Esophagus (tissue), 2 donors: ENCODE results near the gene ANKK1. TPM values are rescaled to one million over a fixed set of nuclear protein-coding genes. Genes with fewer than 3 reads are reported as not detected.

ENCODE experiments used
- H3K27ac ChIP-seq, 2 donors: one replicate each; pipeline ENCODE4 v1.5.1; 2013; ENCODE audit warnings: low read depth in 2 of 2, mild to moderate bottlenecking in 2 of 2, inconsistent platforms in 1 of 2, low read length in 1 of 2, moderate library complexity in 1 of 2
- H3K27me3 ChIP-seq, 2 donors: one replicate each; pipeline ENCODE4 v1.6.1; 2013; ENCODE audit warnings: low read length in 2 of 2, control low read depth in 1 of 2, mild to moderate bottlenecking in 1 of 2; ENCODE audit not compliant: insufficient read depth in 2 of 2, control insufficient read depth in 1 of 2
- H3K36me3 ChIP-seq, 2 donors: one replicate each; pipeline ENCODE4 v1.6.1; 2013; ENCODE audit warnings: low read length in 1 of 2; ENCODE audit not compliant: control insufficient read depth in 2 of 2, insufficient read depth in 2 of 2
- H3K4me1 ChIP-seq, 2 donors: one replicate each; pipeline ENCODE4 v1.6.1; 2013; ENCODE audit warnings: low read length in 1 of 2; ENCODE audit not compliant: control insufficient read depth in 2 of 2, insufficient read depth in 2 of 2
- H3K4me3 ChIP-seq, 2 donors: one replicate each; pipeline ENCODE4 v1.5.1; 2013; ENCODE audit warnings: low read length in 2 of 2, mild to moderate bottlenecking in 2 of 2, low read depth in 1 of 2, moderate library complexity in 1 of 2
- H3K9me3 ChIP-seq, 2 donors: one replicate each; pipeline ENCODE4 v1.6.1; 2013; ENCODE audit warnings: mild to moderate bottlenecking in 2 of 2, low read depth in 1 of 2, low read length in 1 of 2, moderate library complexity in 1 of 2; ENCODE audit not compliant: control insufficient read depth in 2 of 2, insufficient read depth in 1 of 2
- WGBS, 2 donors: extraction: QIAGEN DNeasy Blood & Tissue Kit; methylation state at CpG; one replicate each; pipeline ENCODE4 v1.1.7; 2013; 5-methylcytosine and 5-hydroxymethylcytosine counted together
- polyA plus RNA-seq, 2 donors: library from polyadenylated mRNA; stranded (reverse); fragments of 200-250 nt; gene quantifications; one replicate each; pipeline ENCODE4 v1.2.3, GENCODE V29; 2013
- donor health status: healthy with polysubstance abuse.
- donor health status: Bipolar disorder and iron deficiency.

The ANKK1 gene
- polyA plus RNA-seq, 2 donors, result 0.67 to 0.88 TPM

DNA sequence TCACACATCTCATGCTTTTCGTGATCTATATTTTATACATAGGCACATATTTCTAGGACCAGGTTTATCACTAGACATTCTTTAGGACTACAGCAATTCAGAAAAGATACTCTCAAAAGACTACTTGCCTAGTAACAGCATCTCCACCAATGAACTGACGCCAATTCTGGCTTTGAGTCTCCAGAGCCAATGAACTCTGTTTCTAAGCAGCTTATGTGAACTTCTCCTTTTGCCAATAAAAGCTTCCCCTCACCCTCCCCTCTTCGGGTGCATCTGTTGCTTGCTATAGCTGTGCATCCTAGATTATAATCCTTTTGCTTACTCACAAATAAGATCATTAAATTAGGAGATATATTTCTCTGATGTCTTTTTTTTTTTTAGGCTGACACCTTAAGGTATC, 11.4 kb upstream of the ANKK1 start:
- WGBS, 2 donors, result 59 to 62% methylated on average over 3 of the region's 3 CpGs
- Histone ChIP-seq H3K4me3 (no peak overlapping the region), H3K27me3 (no peaks in the 10 kb centered on the region), H3K4me1 (peaks cover 0 to 2% of the 10 kb centered on the region in 2 donors), H3K27ac (no peak overlapping the region), H3K36me3 (no peaks in the 10 kb centered on the region), H3K9me3 (no peaks in the 10 kb centered on the region)

DNA sequence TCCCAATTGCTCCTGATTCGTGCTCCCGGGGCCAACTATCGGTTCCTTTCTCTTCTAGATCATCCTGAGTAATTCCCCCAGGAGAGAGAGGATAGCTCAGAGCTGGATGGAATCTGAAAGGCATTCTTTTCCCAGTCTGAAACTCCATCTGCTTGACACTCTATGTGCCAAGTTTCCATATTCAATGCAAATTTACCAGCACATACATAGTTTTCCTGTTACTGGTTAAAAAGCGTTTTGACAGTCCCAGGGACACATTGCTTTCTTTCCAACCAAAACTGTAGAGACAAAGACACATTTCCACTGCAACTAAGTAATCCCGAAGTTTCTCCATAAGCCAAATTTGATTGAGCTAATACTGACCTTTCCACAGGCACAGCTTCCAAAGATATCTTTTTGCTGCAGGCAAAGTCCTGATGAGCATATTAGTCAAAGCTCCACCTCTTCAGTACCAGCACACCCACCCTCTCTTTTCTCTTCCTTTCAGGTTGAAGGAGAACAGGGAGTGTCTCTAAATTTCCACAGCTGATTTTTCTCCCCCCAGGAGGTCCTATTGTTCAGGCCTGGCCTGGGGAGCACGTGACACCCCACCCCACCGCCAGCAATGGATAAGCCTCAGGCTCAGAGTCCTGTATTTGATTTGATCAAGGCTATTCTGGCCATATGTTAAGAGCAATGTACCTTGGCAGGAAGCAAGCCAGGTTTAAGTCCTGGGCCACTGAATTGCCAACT, 9.7 kb upstream of the ANKK1 start:
- 40 to 52% methylated on average over 7 of the region's 7 CpGs for WGBS, 2 donors

DNA sequence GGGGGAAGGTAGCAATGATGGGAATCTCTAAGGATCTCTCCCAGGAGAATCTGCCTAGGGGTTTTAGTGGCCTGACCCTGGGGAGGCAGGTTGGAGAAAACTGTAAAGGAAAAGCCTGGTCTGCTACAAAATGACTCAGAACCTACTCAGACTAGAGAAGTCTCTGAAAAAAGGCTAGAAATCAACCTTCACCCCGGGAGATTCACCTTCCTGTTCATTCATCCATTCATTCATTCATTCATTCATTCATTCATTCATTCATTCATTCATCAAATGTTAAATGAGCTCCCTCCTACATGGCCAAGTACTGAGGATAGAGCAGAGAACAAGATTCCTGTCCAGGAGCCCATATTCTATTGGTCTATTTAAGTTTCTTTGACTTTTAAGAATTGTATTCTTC, 8.9 kb upstream of the ANKK1 start:
- Histone ChIP-seq H3K4me1 (no peaks in the 10 kb centered on the region), H3K27ac (no peak overlapping the region), H3K36me3 (no peaks in the 10 kb centered on the region), H3K9me3 (no peaks in the 10 kb centered on the region), H3K4me3 (no peak overlapping the region), H3K27me3 (no peaks in the 10 kb centered on the region)
- 52 to 65% methylated on average over 1 of the region's 1 CpG for WGBS, 2 donors

More for the DNA sequence above, 9.7 kb upstream of the ANKK1 start:
- H3K36me3 ChIP-seq, result no peaks in the 10 kb centered on the region
- no peak overlapping the region for H3K27ac ChIP-seq
- H3K9me3 ChIP-seq, result no peaks in the 10 kb centered on the region
- H3K4me1 ChIP-seq, result no peaks in the 10 kb centered on the region
- no peak overlapping the region for H3K4me3 ChIP-seq
- no peaks in the 10 kb centered on the region for H3K27me3 ChIP-seq

DNA sequence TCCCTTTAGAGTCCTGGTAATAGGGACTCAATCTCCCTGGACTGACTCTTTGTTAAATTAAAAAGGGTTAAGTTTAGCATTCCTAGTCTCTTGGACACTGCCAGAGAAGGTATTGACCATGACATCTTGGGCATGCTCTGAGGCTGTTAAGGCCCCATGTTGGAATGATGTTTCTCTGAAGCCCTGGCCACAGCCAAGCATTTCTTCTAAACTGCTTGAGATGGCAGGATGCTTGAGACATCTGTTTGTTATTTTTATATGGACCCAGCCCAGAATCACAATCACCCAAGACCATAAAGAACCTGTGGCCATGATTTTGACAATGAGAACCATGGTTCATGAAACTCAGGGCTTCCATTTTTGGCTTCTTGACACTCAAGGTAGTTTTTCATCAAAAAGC, 5.5 kb upstream of the ANKK1 start:
- no peaks in the 10 kb centered on the region for H3K27me3 ChIP-seq
- no peak overlapping the region for H3K4me3 ChIP-seq
- no peaks in the 10 kb centered on the region for H3K36me3 ChIP-seq
- no peak overlapping the region for H3K27ac ChIP-seq
- H3K9me3 ChIP-seq, result no peaks in the 10 kb centered on the region
- H3K4me1 ChIP-seq, result peaks cover 0 to 3% of the 10 kb centered on the region in 2 donors

DNA sequence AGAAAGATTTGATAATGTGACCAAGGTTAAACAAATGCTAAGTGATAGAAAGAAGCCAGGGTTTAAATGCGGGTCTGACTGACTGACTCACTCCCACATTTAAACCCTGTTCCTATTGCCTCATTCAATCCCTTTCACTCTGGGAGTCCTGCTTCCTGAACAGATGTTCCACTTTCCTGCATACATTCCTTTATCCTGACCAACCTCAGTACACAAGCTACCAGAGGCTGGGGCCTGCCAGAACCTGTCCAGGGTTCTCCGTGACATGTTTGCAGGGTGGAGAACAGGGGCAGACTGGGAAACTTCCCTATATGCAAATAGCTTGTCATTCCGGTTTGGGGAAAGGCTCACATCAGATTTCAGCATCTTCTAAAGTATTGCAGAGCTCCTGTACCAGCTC, 3.0 kb upstream of the ANKK1 start:
- peaks cover 0 to 7% of the 10 kb centered on the region in 2 donors for H3K27me3 ChIP-seq
- no peak overlapping the region for H3K4me3 ChIP-seq
- H3K36me3 ChIP-seq, result no peaks in the 10 kb centered on the region
- peaks cover 4 to 5% of the 10 kb centered on the region in 2 donors for H3K4me1 ChIP-seq
- WGBS, 2 donors, result 39 to 53% methylated on average over 3 of the region's 3 CpGs
- H3K27ac ChIP-seq, result peak overlapping the region in 1 of 2 donors; percentile 16
- H3K9me3 ChIP-seq, result no peaks in the 10 kb centered on the region

DNA sequence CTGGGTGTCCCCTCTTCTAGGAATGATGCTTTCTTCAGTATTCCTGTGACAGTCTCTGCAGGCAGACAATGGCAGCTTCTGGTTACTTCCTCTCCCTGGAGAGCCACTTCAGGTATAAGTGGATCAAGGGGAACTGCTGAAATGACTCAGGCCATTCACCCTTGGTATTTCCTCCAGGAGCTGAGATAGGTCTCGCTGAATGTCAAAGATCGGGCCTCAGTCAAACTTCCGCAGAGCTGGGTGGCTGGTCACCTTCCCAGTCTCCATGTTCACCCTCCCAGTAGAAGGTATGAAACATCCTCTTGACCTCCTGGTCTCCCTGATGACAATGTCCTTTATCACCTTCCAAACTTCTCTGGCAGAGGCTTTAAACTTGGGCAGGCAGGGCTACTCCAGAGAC, 1.8 kb upstream of the ANKK1 start:
- no peaks in the 10 kb centered on the region for H3K36me3 ChIP-seq
- H3K27me3 ChIP-seq, result peaks cover 0 to 7% of the 10 kb centered on the region in 2 donors
- H3K27ac ChIP-seq, result peak overlapping the region in 1 of 2 donors; percentile 69
- H3K4me1 ChIP-seq, result peaks cover 4 to 5% of the 10 kb centered on the region in 2 donors
- 89 to 94% methylated on average over 3 of the region's 3 CpGs for WGBS, 2 donors
- H3K9me3 ChIP-seq, result no peaks in the 10 kb centered on the region
- H3K4me3 ChIP-seq, result no peak overlapping the region

DNA sequence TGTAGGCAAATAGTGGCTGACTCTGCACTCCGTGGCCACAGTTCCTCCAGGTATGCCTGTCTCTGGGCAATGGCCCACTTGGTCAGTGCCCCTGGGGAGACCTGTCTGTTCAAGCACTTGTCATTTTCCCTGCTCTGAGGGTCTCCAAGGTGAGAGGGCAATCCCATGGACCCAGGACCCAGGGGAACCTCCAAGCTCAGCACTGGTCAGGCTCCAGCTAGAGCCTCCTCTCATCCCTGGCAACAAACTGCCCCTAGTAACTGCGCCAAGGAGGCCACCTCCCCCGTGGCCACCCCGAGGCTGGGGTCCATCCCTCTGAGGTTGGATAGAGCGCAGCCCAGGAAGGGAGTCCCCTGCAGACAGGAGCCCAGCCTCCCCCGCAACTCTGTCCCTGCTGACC, 713 bp upstream of the ANKK1 start:
- Histone ChIP-seq H3K4me3 (no peak overlapping the region), H3K36me3 (no peaks in the 10 kb centered on the region), H3K27ac (no peak overlapping the region), H3K9me3 (no peaks in the 10 kb centered on the region), H3K4me1 (peaks cover 4 to 5% of the 10 kb centered on the region in 2 donors), H3K27me3 (peaks cover 0 to 7% of the 10 kb centered on the region in 2 donors)
- 80 to 85% methylated on average over 6 of the region's 6 CpGs for WGBS, 2 donors

DNA sequence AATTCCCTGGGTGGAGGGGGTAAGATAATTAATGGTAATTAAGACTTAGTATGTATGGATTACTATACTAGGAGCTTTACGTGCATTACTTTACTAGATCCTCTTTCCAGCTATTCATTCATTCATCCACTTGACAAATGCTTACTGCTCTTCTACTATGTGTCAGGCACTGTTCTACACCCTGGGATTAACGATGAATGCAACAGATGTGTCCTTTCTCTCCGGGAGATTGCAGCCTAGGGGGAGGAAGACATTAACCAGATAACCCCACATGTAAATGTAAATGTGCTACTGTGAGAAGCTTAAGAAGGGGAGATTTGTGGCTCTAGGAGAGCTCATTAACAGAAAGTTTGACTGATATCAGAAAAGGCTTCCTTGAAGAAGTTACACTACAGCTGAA, 1.7 kb downstream of the ANKK1 start:
- Histone ChIP-seq H3K9me3 (no peaks in the 10 kb centered on the region), H3K27ac (no peak overlapping the region), H3K36me3 (no peaks in the 10 kb centered on the region), H3K27me3 (peaks cover 0 to 7% of the 10 kb centered on the region in 2 donors), H3K4me1 (peaks cover 4 to 5% of the 10 kb centered on the region in 2 donors), H3K4me3 (no peak overlapping the region)
- 43 to 46% methylated on average over 3 of the region's 3 CpGs for WGBS, 2 donors

DNA sequence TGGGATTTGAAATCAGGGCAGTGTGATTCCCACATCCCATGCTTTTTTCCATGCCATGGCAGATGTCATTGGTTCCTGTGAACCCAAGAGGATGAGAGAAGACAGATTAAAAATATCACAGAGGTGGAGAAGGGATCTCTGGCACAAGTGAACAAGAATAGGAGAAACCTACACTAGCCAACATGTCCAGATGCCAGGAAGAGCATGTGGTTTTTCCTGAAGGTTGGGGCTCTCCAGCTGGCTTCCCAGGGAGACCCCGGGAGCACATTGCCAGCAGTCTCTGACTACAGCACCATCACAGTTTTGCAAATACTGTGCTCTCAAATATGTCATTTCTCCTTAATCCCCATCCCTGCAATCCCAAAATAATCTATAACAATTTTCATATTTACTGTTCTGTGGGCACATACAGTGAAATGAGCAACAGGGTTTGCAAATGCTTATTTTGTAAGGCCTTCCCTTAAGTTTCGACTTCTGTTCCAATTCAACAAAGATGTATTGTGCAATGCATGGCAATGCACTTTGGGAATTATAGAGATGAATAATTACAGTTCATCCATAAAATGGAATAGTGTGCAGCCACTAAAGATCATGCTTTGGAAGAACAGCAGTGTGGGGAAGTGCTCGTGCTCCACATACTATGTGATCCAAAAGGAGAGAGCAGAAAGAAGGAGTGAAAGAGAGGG, 4.8 kb downstream of the ANKK1 start:
- Histone ChIP-seq H3K36me3 (no peaks in the 10 kb centered on the region), H3K4me1 (peaks cover 2 to 3% of the 10 kb centered on the region in 2 donors), H3K27me3 (peaks cover 0 to 5% of the 10 kb centered on the region in 2 donors), H3K4me3 (no peak overlapping the region), H3K27ac (no peak overlapping the region), H3K9me3 (no peaks in the 10 kb centered on the region)
- 68 to 72% methylated on average over 3 of the region's 3 CpGs for WGBS, 2 donors
